GM12878 (cell line): ENCODE data around the gene ADIPOR1. TPM values are rescaled to one million over a fixed set of nuclear protein-coding genes. Genes with fewer than 3 reads are reported as not detected.

Experiments used
- ATF3 ChIP-seq: IDR thresholded peaks from 2 replicates; pipeline ENCODE4 v1.6.1; 2011; ENCODE audit warnings: low read depth, mild to moderate bottlenecking, low read length, moderate library complexity, borderline replicate concordance; ENCODE audit errors: extremely low read depth
- BACH1 ChIP-seq: fragments of 450-650 bp; IDR thresholded peaks from 2 replicates; pipeline ENCODE4 v1.6.1; 2017; ENCODE audit warnings: mild to moderate bottlenecking, borderline replicate concordance
- CREB1 ChIP-seq: IDR thresholded peaks from 2 replicates; pipeline ENCODE4 v1.6.1; 2012; ENCODE audit warnings: low read depth, mild to moderate bottlenecking, inconsistent platforms
- DPF2 ChIP-seq: fragments of 450-650 bp; IDR thresholded peaks from 2 replicates; pipeline ENCODE4 v1.6.1; 2017; ENCODE audit warnings: mild to moderate bottlenecking
- E2F4 ChIP-seq: IDR thresholded peaks from 2 replicates; pipeline ENCODE4 v1.6.1; 2012; ENCODE audit warnings: low read depth, low read length, improper control_type of control experiment
- EED ChIP-seq: sonication (generic); IDR thresholded peaks from 2 replicates; pipeline ENCODE4 v1.6.1; 2016; ENCODE audit warnings: antibody characterized with exemption, low read depth
- GABPA ChIP-seq: IDR thresholded peaks from 2 replicates; pipeline ENCODE4 v1.6.1; 2014; ENCODE audit warnings: antibody characterized with exemption, low read depth, mild to moderate bottlenecking, inconsistent platforms
- HCFC1 ChIP-seq: fragments of 150-350 bp; IDR thresholded peaks from 2 replicates; pipeline ENCODE4 v1.6.1; 2014; ENCODE audit warnings: low read length
- HDGF ChIP-seq: fragments of 450-650 bp; IDR thresholded peaks from 2 replicates; pipeline ENCODE4 v1.6.1; 2016; ENCODE audit warnings: antibody characterized with exemption
- PML ChIP-seq: IDR thresholded peaks from 2 replicates; pipeline ENCODE4 v1.6.1; 2012; ENCODE audit warnings: low read length, inconsistent platforms
- POLR2A ChIP-seq: IDR thresholded peaks from 2 replicates; pipeline ENCODE4 v1.6.1; 2011; ENCODE audit warnings: low read depth, mild to moderate bottlenecking, low read length
- RB1 ChIP-seq: fragments of 450-650 bp; formaldehyde crosslinking; IDR thresholded peaks from 2 replicates; pipeline ENCODE4 v1.6.1; 2017; ENCODE audit warnings: mild to moderate bottlenecking, borderline replicate concordance
- SMAD1 ChIP-seq: fragments of 450-650 bp; IDR thresholded peaks from 2 replicates; pipeline ENCODE4 v1.6.1; 2018; ENCODE audit warnings: mild to moderate bottlenecking, low read depth; ENCODE audit not compliant: partially characterized antibody
- YY1 ChIP-seq: IDR thresholded peaks from 2 replicates; pipeline ENCODE4 v1.6.1; 2011; ENCODE audit warnings: low read depth, mild to moderate bottlenecking, low read length
- ZNF687 ChIP-seq: fragments of 450-650 bp; IDR thresholded peaks from 2 replicates; pipeline ENCODE4 v1.6.1; 2017; ENCODE audit warnings: mild to moderate bottlenecking, moderate library complexity
- polyA plus RNA-seq, 11 experiments: library from polyadenylated mRNA; depleted of rRNA in 4 of 11; unstranded in 6 of 11; stranded (reverse) in 5 of 11; fragments of >200 nt; fragmentation: Nextera tagmentation in 4 of 11; fragmentation: Illumina TruSeq in 1 of 11; extraction: Ambion mirVana in 4 of 11; extraction: Trizol in 1 of 11; gene quantifications; 1 replicate in 1 of 11; 2 replicates in 10 of 11; pipeline versions ENCODE4 v1.2.1 to v1.2.3, GENCODE V29; 2011 to 2016; ENCODE audit warnings: inconsistent platforms in 2 of 11, missing spikeins in 2 of 11, low read depth in 1 of 11
- total RNA-seq, 4 experiments: library from RNA; depleted of rRNA in 3 of 4; stranded (reverse); fragments of >200 nt in 3 of 4; fragmentation: Illumina TruSeq in 1 of 4; extraction: Trizol in 1 of 4; gene quantifications; 2 replicates each; pipeline versions ENCODE4 v1.2.1 to v1.2.3, GENCODE V29; 2013 to 2021

ADIPOR1 gene
- total and polyA plus RNA-seq, 10 of the 15 experiments (the other 5 are each of a cell fraction or from before 2014, with no cell fraction given): 18.4 to 122 (median 65.6) TPM

GRCh38 chr1:202957733-202958543, at the start of gene ADIPOR1 (continued):
- TF ChIP-seq YY1 (0 out of 2 replicates have a peak, but pooled peaks have one; percentile 16), CREB1 (peak; percentile 94), BACH1 (peak; percentile 80; the same call in 1 of the 2 replicates), EED (no peak), DPF2 (peak; percentile 75; the same call in 1 of the 2 replicates), RB1 (peak; percentile 59; the same call in 1 of the 2 replicates), E2F4 (0 out of 2 replicates have a peak, but pooled peaks have one; percentile 36), SMAD1 (no peak), PML (peak; percentile 67; the same call in 1 of the 2 replicates), HDGF (no peak), POLR2A (peak; percentile 95), ATF3 (no peak), GABPA (peak; percentile 74), ZNF687 (peak; percentile 66), HCFC1 (peak; percentile 49; the same call in 1 of the 2 replicates)
- TF ChIP-seq, all 136 proteins: peak for 36
